Endothelial cell of umbilical vein (primary cell): ENCODE measurements around the gene ZSCAN5B. TPM values are rescaled to one million over a fixed set of nuclear protein-coding genes. Genes with fewer than 3 reads are reported as not detected.

ENCODE experiments used
- BruUV-seq: library from RNA; stranded (reverse); fragments of 400-500 nt; replicated peaks from 2 replicates; lab custom pipeline; 2021; lab: Mats Ljungman, UMichigan
- CTCF ChIA-PET: fragments of 300-600, 350-600 bp; sonication (Branson Sonifier 250); formaldehyde crosslinking; loops from one replicate; lab custom pipeline; 2021; ENCODE audit warnings: antibody characterized with exemption, inconsistent platforms; lab: Charles Lee
- POLR2A ChIA-PET: fragments of 300-600, 350-600 bp; sonication (Branson Sonifier 250); formaldehyde crosslinking; loops from one replicate; lab custom pipeline; 2021; ENCODE audit warnings: antibody characterized with exemption, inconsistent platforms; lab: Charles Lee
- DNase-seq: peaks from one replicate; pipeline ENCODE4 v3.0.0-alpha.2; 2011; ENCODE audit warnings: low read depth, low spot score
- FAIRE-seq: peaks from 2 replicates; lab custom pipeline; 2011; peaks lifted over from hg19 to GRCh38; lab: Jason Lieb, UNC
- H2AFZ ChIP-seq: 2 replicates; pipeline ENCODE4 v1.6.0; 2012; ENCODE audit warnings: low read depth, low read length, control low read depth, inconsistent platforms
- H3K27ac ChIP-seq: 2 replicates; pipeline ENCODE4 v1.5.1; 2011; ENCODE audit warnings: low read depth, mild to moderate bottlenecking, control low read depth, low read length, moderate library complexity; ENCODE audit not compliant: insufficient read depth
- H3K27me3 ChIP-seq, 2 experiments: 2 replicates each; pipeline versions ENCODE4 v1.6.0 to v1.6.1; 2011; ENCODE audit warnings: low read length in 2 of 2, mixed read lengths in 1 of 2; ENCODE audit not compliant: control insufficient read depth in 2 of 2, insufficient read depth in 2 of 2
- H3K36me3 ChIP-seq, 2 experiments: 2 replicates in 1 of 2; 3 replicates in 1 of 2; pipeline ENCODE4 v1.5.1; 2011; ENCODE audit warnings: low read length in 2 of 2, mild to moderate bottlenecking in 1 of 2, moderate library complexity in 1 of 2; ENCODE audit not compliant: control insufficient read depth in 2 of 2, insufficient read depth in 2 of 2; ENCODE audit errors: extremely low read depth in 1 of 2
- H3K4me1 ChIP-seq: 3 replicates; pipeline ENCODE4 v1.5.1; 2011; ENCODE audit warnings: mild to moderate bottlenecking, low read length; ENCODE audit not compliant: control insufficient read depth, insufficient read depth; ENCODE audit errors: extremely low read depth
- H3K4me2 ChIP-seq: 2 replicates; pipeline ENCODE4 v1.6.1; 2011; ENCODE audit warnings: low read length, control low read depth, mixed read lengths; ENCODE audit not compliant: insufficient read depth
- H3K4me3 ChIP-seq, 3 experiments: fragments of 200-600 bp in 1 of 3; sonication (generic), shearing (Covaris generic) in 1 of 3; replicated peaks in 1 of 3; 2 replicates each; pipeline ENCODE4 v1.5.1; 2011 to 2016; ENCODE audit warnings: control low read depth in 3 of 3, low read length in 3 of 3, mild to moderate bottlenecking in 2 of 3, inconsistent platforms in 1 of 3, low read depth in 1 of 3, moderate library complexity in 1 of 3; ENCODE audit not compliant: insufficient read depth in 1 of 3
- H3K79me2 ChIP-seq: 2 replicates; pipeline ENCODE4 v1.6.0; 2012; ENCODE audit warnings: low read length, inconsistent platforms; ENCODE audit not compliant: control insufficient read depth, insufficient read depth
- H3K9ac ChIP-seq: replicated peaks from 2 replicates; pipeline ENCODE3; 2011; ENCODE audit warnings: low read length, control low read depth; ENCODE audit not compliant: insufficient read depth; ENCODE audit errors: extremely low read depth
- H3K9me1 ChIP-seq: replicated peaks from 3 replicates; pipeline ENCODE4 v1.6.0; 2011; ENCODE audit warnings: mild to moderate bottlenecking, low read length; ENCODE audit not compliant: control insufficient read depth, insufficient read depth; ENCODE audit errors: extremely low read depth
- H3K9me3 ChIP-seq: replicated peaks from 2 replicates; pipeline ENCODE4 v1.5.1; 2012; ENCODE audit warnings: low read length, inconsistent platforms; ENCODE audit not compliant: control insufficient read depth, insufficient read depth
- H4K20me1 ChIP-seq: replicated peaks from 2 replicates; pipeline ENCODE3; 2011; ENCODE audit warnings: mild to moderate bottlenecking, low read length; ENCODE audit not compliant: control insufficient read depth, insufficient read depth; ENCODE audit errors: extremely low read depth
- EZH2 ChIP-seq: IDR thresholded peaks from 2 replicates; pipeline ENCODE4 v1.6.1; 2012; ENCODE audit warnings: borderline replicate concordance, low read depth, mild to moderate bottlenecking, moderate library complexity, low read length, inconsistent platforms; ENCODE audit not compliant: severe bottlenecking
- GATA2 ChIP-seq: IDR thresholded peaks from 2 replicates; pipeline ENCODE4 v1.7.0; 2011; ENCODE audit warnings: low read depth, mild to moderate bottlenecking, moderate library complexity, mixed read lengths, low read length; ENCODE audit not compliant: insufficient read length, insufficient read depth
- JUN ChIP-seq: IDR thresholded peaks from 2 replicates; pipeline ENCODE4 v1.6.1; 2011; ENCODE audit warnings: borderline replicate concordance, low read depth; ENCODE audit not compliant: insufficient read length, insufficient read depth
- MAX ChIP-seq: IDR thresholded peaks from 2 replicates; pipeline ENCODE4 v1.6.1; 2011; ENCODE audit not compliant: insufficient read depth, insufficient read length
- MYC ChIP-seq: IDR thresholded peaks from one replicate; pipeline ENCODE4 v1.6.1; 2011; ENCODE audit warnings: mild to moderate bottlenecking, low read depth, low read length
- dilution Hi-C: fragments of 300-500 bp; cut with MboI; formaldehyde crosslinking; loops from one replicate; pipeline ENCODE4 v1.15.0; 2019; ENCODE audit warnings: low sequenced_read_pairs; ENCODE audit not compliant: extremely low pct_ligation_motif_present
- intact Hi-C: fragments of 100-400 bp; cut with micrococcal nuclease; formaldehyde crosslinking; loops from one replicate; pipeline ENCODE4 v1.10.0; 2022
- polyA plus RNA-seq, 4 experiments: library from polyadenylated mRNA; depleted of rRNA in 3 of 4; stranded (reverse) in 3 of 4; unstranded in 1 of 4; fragments of >200 nt; gene quantifications; 2 replicates each; pipeline versions ENCODE4 v1.2.1 to v1.2.3, GENCODE V29; 2011 to 2012; ENCODE audit warnings: missing spikeins in 1 of 4
- total RNA-seq: library from RNA; stranded (reverse); gene quantifications from 2 replicates; pipeline ENCODE4 v1.2.3, GENCODE V29; 2021
- TF ChIP-seq, protein P1 (sequence below), 2 donors: IDR thresholded peaks; 1 replicate in 1 of 2; 2 replicates in 1 of 2; pipeline ENCODE4 v1.5.1; 2011; ENCODE audit warnings: low read length in 2 of 2, mild to moderate bottlenecking in 2 of 2, moderate library complexity in 2 of 2, control low read depth in 1 of 2, inconsistent platforms in 1 of 2, low read depth in 1 of 2; ENCODE audit not compliant: insufficient read depth in 1 of 2; ENCODE audit errors: extremely low read depth in 1 of 2

Gene ZSCAN5B
- total and polyA plus RNA-seq, 2 donors (not counting 3 experiments of a cell fraction or from before 2014, with no cell fraction given), result 0.07 TPM; not detected in 1

GRCh38 chr19:56146904-56147303, 50.7 kb downstream of the ZSCAN5B start:
- H3K9me1 ChIP-seq, result no peaks in the 10 kb centered on the region
- no peak for FAIRE-seq
- H3K4me3 ChIP-seq, result no peak overlapping the region
- no peak overlapping the region for H3K27ac ChIP-seq
- BruUV-seq, result no TSS peak
- H2AFZ ChIP-seq, result no peak overlapping the region
- no peak overlapping the region for H3K4me2 ChIP-seq
- H4K20me1 ChIP-seq, result no peaks in the 10 kb centered on the region
- dilution Hi-C loops (no loop called here), intact Hi-C loops (no loop called here)
- no peak overlapping the region for H3K9ac ChIP-seq
- H3K79me2 ChIP-seq, result peaks cover 22% of the 10 kb centered on the region
- POLR2A ChIA-PET, result no interaction called here
- peaks cover 0 to 18% of the 10 kb centered on the region in 2 experiments for H3K36me3 ChIP-seq
- CTCF ChIA-PET, result no interaction called here
- no peaks in the 10 kb centered on the region for H3K9me3 ChIP-seq
- DNase-seq, result no peak
- no peak for TF ChIP-seq GATA2
- TF ChIP-seq JUN, result no peak
- TF ChIP-seq, protein P1, sequence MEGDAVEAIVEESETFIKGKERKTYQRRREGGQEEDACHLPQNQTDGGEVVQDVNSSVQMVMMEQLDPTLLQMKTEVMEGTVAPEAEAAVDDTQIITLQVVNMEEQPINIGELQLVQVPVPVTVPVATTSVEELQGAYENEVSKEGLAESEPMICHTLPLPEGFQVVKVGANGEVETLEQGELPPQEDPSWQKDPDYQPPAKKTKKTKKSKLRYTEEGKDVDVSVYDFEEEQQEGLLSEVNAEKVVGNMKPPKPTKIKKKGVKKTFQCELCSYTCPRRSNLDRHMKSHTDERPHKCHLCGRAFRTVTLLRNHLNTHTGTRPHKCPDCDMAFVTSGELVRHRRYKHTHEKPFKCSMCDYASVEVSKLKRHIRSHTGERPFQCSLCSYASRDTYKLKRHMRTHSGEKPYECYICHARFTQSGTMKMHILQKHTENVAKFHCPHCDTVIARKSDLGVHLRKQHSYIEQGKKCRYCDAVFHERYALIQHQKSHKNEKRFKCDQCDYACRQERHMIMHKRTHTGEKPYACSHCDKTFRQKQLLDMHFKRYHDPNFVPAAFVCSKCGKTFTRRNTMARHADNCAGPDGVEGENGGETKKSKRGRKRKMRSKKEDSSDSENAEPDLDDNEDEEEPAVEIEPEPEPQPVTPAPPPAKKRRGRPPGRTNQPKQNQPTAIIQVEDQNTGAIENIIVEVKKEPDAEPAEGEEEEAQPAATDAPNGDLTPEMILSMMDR (IDR thresholded peaks at IDR 0.05; ENCODE audit: extremely low read depth in 1 of 2, insufficient read depth in 1 of 2, low read depth in 1 of 2, low read length in 2 of 2), result no peak
- no peak for TF ChIP-seq MAX
- no peak for TF ChIP-seq EZH2
- TF ChIP-seq MYC, result no peak
- no peaks in the 10 kb centered on the region for H3K27me3 ChIP-seq
- H3K4me1 ChIP-seq, result peaks cover 2% of the 10 kb centered on the region
